SW 1271 (cell line): ENCODE data around the gene BMP8A.
A peak's percentile ranks its signal among the peaks of the same experiment; 100 is the strongest.
"Not testable (repeated sequence)": the region's sequence is repeated elsewhere in the genome, so short reads cannot be mapped to it uniquely, and the experiment has no call there.

ENCODE experiments used
- DNase-seq, 2 experiments: peaks; one replicate each; lab custom pipeline; 2025; lab: John Stamatoyannopoulos, UW

BMP8A gene

GRCh38 chr1:39483276-39483675 lies 8.2 kb upstream of the BMP8A start:
- DNase-seq, result no peak

DNA sequence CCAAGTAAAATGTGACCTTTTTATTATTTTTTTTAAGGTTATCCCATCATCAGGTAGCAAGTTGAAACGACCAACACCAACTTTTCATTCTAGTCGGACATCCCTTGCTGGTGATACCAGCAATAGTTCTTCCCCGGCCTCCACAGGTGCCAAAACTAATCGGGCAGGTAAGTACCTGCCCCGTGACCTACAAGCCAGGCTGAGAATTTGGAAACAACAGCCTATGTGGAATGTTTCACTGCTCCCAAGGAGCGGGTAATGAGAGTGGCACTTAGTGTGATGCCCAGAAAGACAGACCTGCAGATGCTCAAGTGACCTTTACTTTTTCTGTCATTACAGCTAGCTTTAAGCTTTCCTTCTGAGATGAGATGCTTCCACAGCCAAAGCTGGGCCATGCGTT lies 6.9 kb upstream of the BMP8A start:
- no peak for DNase-seq

DNA sequence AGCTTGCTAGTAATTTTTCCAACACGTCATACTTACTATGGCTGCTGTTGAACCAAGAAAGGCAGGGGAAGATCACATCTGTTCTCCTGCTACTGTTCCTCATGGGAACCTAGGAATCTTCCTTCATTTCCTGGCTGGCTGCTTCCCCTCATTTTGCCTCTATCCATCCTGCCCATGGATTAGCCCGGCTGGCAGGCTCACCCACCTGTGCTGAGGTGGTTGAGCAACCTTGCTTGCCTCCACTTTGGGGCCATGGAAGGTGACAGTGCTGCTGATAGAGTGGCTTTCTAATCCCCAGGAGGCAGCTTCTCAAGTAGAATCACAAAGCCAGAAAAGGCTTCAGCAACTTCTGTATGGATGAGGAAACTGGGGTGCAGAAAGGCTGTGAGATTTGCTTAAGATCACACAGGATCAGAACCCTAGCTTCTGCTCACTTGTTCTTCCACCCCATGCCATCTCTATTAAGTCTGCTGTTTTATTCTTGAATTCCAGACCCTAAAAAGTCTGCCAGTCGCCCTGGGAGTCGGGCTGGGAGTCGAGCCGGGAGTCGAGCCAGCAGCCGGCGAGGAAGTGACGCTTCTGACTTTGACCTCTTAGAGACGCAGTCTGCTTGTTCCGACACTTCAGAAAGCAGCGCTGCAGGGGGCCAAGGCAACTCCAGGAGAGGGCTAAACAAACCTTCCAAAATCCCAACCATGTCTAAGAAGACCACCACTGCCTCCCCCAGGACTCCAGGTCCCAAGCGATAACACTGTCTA lies 6.2 kb upstream of the BMP8A start:
- no peak for DNase-seq

- no peak for DNase-seq
Observed at GRCh38 chr1:39488012-39488545, 3.4 kb upstream of the BMP8A start.

DNA sequence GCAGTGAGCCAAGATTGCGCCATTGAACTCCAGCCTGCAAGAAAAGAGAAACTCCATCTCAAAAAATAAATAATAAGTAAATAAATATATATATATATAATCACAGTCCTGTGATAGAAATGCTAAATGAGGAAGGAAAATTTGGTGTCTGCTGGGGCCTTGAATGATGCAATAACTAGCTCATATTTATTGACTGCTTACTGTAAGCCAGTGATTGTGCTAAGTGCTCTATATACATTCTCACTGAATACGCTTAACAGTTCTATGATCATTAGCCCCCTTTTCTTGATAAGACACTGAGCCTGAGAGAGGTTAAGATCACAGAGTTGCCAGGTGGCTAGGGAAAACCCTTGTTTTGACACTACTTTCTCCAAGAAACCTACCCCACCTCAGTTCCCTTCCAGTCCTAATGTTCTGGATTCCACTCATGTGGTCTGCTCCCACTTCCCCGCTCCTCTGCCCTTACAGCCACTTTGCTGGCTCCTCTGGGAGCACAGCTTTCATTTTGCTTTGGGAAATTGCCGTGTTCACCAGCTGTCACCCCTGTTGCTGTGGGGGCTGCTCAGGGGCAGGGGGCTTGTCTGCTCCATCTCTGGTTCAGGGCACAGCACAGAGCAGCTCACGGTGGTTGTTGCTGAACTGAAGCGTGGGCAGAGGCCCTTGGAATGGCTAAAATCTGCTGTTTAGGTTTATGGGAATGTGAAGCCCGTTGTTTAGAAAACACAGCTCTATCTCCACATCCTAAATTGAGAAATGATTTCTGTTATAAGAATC lies 2.5 kb upstream of the BMP8A start:
- no peak for DNase-seq

- peak in 1 of 2 experiments; percentile 29 for DNase-seq
Observed at GRCh38 chr1:39489567-39490239, 1.7 kb upstream of the BMP8A start.

- DNase-seq, result peak in 1 of 2 experiments; percentile 5
Observed at GRCh38 chr1:39490596-39491145, 765 bp upstream of the BMP8A start.

- not testable (repeated sequence) for DNase-seq
Observed at GRCh38 chr1:39492118-39493042, 944 bp downstream of the BMP8A start.

DNA sequence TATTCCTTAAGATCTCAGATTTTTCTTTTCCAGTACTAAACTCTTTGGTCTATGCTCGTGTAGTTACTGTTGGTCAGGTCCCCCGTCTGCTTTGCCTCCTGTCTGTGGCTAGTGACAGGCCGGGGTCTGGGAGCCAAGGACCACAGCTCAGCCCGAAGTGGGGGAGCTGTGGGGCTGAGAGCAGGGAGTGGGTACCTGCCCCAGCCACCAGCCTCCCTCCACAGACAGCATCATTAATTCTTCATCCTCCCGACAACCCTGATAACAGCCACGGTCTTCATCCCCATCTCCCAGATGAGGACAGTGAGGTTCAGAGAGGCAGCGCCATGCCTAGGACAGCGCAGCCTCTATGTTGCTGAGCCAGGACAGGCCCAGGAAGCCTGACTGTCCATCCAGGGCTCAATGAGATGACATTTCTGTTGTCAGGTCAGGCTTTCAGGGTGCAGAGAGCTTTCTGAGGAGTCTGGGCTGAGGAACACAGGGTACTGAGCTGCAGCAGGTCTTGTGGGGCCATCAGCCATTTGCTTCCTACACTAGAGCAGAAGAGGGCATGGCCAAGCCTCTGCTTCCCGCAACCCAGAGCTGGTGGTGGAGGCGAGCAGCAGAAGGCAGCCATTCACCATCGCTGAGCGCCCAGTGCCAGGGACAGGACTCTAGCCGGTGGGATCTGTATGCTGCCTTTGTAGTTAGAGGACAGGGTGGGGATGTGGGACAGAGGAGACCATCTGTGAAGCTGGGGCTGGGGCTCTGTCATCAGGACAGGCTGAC lies 1.8 kb downstream of the BMP8A start:
- DNase-seq, result not testable (repeated sequence)

- no peak for DNase-seq
Observed at GRCh38 chr1:39494671-39495410, 3.4 kb downstream of the BMP8A start.

- not testable (repeated sequence) for DNase-seq
Observed at GRCh38 chr1:39496520-39496919, 5.1 kb downstream of the BMP8A start.

- DNase-seq, result no peak
Observed at GRCh38 chr1:39497585-39497984, 6.1 kb downstream of the BMP8A start.

- not testable (repeated sequence) for DNase-seq
Observed at GRCh38 chr1:39498096-39498710, 6.8 kb downstream of the BMP8A start.

DNA sequence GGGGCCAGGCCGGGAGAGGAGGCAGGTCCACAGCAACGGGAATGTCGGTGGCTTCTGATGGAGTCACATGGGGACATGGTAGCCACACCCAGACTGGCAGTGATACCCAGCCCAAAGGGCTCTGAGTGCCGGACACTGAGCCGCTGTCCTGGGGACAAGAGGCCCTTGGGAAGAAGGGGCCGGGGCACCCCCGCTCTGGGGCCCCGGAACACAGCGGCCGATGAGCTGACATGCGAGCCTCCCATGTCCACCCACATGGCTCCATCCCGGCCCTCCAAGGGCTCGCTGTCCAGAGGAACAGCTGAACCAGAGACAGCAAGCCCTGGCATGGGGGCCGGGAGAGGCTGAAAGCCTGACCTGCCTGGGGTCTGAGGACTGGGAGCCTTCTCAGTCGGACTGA lies 7.4 kb downstream of the BMP8A start:
- DNase-seq, result not testable (repeated sequence)

- no peak for DNase-seq
Observed at GRCh38 chr1:39499668-39500067, 8.2 kb downstream of the BMP8A start.

DNA sequence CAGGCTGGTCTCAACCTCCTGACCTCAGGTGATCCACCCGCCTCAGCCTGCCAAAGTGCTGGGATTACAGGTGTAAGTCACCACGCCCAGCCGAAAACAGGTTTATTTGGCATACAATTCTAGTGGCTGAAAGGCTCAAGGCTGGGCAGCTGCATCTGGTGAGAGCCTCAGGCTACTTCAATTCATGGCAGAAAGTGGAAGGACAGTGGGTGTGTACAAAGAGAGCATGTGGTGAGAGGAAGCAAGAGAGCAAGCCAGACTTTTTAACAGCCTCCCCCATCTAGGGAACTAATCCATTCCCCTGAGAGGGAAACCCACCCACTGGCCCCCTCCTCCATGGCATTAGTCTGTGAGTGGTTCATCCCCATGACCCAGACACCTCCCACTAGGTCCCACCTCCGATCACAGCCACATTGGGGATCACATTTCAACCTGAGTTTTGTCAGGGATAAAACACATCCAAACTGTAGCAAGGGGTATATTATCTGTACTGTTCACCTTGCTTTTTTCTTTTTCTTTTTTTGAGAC lies 9.5 kb downstream of the BMP8A start:
- DNase-seq, result no peak

DNA sequence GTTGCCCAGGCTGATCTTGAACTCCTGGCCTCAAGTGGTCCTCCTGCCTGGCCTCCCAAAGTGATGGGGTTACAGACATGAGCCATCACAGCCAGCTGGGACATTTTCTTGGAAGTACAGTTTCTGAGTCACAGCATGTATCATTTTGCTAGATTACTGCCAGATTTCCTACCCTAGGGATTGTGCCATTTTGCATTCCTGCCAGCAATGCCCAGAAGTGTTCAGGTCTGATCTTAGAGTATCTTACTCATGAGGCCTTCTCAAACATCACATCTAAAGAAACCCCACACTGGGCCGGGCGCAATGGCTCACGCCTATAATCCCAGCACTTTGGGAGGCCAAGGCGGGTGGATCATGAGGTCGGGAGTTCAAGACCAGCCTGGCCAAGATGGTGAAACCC lies 10.2 kb downstream of the BMP8A start:
- no peak for DNase-seq

- DNase-seq, result not testable (repeated sequence)
Observed at GRCh38 chr1:39504436-39504835, 13.0 kb downstream of the BMP8A start.

- no peak for DNase-seq
Observed at GRCh38 chr1:39505289-39505688, 13.9 kb downstream of the BMP8A start.
